Renal cortical epithelial cell (primary cell): ENCODE measurements around the gene CTDSP1. TPM values are rescaled to one million over a fixed set of nuclear protein-coding genes. Genes with fewer than 3 reads are reported as not detected.

ENCODE experiments used
- DNase-seq: peaks from one replicate; pipeline ENCODE4 v3.0.0-alpha.2; 2011; ENCODE audit warnings: low read depth
- total RNA-seq: library from RNA; depleted of rRNA; stranded (reverse); fragments of >200 nt; gene quantifications from 2 replicates; pipeline ENCODE4 v1.2.3, GENCODE V29; 2014

CTDSP1 gene
- total RNA-seq, 1 donor from 2014 or later: 65.2 TPM

DNA sequence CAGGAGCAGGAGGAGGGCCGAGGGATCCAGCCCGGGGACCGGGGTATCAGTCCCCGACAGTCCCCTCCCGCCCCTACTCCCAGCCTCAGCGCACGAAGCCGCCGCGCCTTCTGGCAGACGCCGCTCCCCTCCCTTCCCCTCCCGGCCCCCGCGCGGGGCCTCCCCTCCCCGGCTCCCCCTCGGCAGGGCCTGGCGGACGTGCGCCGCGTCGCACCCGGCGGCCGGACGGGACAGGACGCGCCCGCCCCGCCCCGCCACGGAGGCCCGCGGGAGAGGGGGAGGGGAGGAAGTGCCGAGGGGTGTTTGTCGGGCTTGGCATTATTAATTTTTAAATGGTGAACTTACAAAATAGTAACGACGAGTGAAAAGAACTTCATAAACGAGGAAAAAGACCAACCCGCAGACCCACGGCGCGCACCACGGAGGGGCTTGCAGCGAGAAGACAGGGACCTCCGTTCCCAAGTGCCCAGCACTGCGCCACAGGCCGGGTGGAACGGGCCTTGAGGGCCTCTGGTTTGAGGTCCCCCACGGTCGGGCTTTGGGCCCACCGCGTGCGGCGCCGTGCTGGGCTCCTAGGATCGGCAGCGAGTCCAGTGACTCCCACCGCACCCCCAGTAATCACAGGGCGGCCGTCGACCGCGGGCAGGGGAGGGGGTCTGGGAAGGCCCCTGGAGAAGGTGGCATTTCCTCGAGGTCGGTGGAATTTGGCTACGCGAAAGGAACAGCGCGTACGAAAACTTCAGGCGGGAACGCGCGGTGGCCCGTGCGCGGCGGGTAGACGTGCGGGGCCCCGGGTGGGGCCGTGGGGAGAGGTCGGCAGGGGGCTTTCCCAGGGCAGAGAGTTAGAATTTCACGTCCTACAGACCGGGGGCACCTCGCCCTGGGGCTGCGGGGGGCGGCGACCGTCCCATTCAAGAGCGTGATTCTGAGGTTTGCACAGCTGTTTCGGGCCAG is 954 bp upstream of the CTDSP1 start:
- no peak for DNase-seq

DNA sequence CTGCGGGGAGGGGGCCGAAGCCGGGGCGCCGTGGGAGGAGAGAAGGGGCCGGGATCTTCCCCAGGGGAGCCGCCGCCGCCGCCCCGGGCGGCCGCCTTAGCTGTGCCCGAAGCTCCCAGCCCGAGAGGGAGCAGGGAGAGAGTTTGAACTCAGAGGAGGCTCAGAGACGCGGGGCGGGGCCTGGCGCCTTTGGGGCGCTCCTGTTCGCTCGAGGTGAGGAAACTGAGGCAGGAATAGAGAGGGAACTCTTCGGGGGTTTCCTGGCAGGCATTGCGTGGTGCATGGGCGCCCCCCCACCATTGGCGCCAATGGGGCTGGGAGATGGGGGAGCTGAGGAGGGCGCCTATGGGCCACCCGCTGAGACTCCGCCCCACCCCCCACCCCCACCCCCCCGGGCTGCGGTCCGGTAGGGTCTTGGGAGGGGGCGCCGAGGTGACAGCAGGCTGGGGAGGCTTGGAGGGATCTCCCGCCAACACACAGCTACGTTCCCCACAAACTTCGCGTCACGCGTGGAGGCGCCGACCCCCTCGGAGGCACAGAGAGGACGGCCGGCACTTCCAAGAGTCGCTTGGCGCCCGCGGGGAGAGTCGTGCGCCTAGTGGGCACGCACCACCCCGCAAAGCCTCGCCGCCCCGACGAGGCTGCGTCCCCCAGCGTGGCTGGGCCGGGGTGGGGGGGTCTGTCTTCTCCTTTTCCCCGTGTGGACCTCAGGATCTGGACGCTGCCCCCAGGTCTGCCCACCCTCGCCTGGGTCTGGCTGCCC is 680 bp downstream of the CTDSP1 start:
- no peak for DNase-seq

GRCh38 chr2:218400930-218401881 is 1.5 kb downstream of the CTDSP1 start:
- DNase-seq: no peak

- DNase-seq: no peak
These were observed 2.2 kb downstream of the CTDSP1 start for GRCh38 chr2:218401890-218402289.

DNA sequence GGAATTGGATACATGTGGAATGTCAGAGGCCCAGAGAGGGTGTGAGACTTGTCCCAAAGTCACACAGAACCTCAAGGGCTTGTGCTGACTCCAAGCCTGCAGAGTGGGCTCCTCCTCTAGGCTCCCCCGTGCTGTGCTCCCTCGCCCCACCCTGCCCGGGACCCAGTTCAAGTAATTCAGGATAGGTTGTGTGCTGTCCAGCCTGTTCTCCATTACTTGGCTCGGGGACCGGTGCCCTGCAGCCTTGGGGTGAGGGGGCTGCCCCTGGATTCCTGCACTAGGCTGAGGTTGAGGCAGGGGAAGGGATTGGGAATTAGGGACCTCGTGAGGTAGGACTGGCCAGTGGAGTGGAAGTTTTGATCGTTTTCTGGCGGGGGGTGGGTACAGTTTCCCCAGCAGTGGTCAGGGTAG is 2.8 kb downstream of the CTDSP1 start:
- no peak for DNase-seq

- no peak for DNase-seq
These were observed 3.3 kb downstream of the CTDSP1 start for GRCh38 chr2:218402911-218403411.

DNA sequence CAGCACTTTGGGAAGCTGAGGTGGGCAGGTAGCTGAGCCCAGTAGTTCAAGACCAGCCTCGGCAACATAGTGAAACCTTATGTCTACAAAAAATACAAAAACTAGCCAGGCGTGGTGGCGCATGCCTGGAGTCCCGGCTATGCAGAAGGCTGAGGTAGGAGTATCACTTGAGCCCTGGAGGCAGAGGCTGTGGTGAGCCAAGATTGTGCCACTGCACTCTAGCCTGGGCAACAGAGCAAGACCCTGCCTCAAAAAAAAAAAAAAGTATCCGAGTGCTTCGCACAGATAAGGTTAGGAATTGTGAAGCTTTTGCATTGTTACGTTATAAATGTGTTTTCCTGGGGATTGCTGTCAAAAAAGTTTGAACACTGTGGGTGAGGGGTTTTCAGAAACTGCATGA is 4.1 kb downstream of the CTDSP1 start:
- no peak for DNase-seq

DNA sequence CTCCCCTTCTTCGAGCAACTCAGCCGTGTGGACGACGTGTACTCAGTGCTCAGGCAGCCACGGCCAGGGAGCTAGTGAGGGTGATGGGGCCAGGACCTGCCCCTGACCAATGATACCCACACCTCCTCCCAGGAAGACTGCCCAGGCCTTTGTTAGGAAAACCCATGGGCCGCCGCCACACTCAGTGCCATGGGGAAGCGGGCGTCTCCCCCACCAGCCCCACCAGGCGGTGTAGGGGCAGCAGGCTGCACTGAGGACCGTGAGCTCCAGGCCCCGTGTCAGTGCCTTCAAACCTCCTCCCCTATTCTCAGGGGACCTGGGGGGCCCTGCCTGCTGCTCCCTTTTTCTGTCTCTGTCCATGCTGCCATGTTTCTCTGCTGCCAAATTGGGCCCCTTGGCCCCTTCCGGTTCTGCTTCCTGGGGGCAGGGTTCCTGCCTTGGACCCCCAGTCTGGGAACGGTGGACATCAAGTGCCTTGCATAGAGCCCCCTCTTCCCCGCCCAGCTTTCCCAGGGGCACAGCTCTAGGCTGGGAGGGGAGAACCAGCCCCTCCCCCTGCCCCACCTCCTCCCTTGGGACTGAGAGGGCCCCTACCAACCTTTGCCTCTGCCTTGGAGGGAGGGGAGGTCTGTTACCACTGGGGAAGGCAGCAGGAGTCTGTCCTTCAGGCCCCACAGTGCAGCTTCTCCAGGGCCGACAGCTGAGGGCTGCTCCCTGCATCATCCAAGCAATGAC is 4.8 kb downstream of the CTDSP1 start:
- no peak for DNase-seq

- no peak for DNase-seq
These were observed 5.5 kb downstream of the CTDSP1 start for GRCh38 chr2:218405086-218405745.

DNA sequence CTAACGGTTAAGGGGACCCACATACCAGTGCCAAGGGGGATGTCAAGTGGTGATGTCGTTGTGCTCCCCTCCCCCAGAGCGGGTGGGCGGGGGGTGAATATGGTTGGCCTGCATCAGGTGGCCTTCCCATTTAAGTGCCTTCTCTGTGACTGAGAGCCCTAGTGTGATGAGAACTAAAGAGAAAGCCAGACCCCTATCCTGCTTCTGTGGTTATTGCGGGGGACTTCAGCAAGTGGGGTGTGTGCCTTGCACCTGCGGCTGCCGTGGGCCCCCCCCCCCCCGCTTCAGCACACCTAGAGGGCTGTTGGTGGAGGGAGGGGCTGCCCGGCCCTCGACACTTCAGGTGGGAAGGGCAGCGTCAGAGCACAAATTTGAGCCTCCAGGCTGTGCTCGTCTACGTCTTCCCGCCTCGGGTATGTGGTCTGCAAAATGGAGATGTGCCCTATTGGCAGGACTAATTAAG is 6.1 kb downstream of the CTDSP1 start:
- no peak for DNase-seq

- DNase-seq: peak; percentile 79
These were observed 6.7 kb downstream of the CTDSP1 start for GRCh38 chr2:218406209-218406948.

DNA sequence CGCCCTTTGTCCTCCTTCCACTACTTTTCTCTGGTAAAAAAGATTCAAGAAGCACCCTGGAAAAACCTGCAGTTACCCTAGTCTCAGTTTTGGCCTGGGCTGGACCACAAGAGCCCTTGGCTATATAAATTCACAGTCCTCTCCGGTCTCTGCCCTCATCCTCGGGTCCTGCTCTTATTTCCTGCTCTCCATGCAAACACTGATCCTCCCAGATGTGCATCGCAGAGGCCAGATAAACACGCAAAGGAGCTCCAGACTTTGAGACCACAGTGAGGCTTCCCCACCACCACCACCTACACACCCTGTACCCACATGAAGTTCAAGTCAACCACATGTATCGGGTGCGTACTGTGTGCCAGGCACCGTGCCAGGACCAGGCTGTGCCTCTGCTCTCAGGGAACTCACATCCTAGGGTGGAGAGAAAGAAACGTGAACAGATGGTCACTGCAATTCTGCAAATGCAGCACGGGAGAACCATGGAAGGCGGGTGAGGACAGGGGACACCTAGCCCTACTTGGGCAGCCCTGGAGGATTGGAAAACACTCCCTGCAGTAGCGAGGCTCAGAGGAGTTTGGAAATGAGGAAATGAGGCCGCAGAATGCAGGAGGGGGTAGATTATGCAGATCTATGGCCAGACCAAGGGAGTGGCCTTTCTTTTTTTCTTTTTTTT is 7.4 kb downstream of the CTDSP1 start:
- DNase-seq: peak; percentile 28

DNA sequence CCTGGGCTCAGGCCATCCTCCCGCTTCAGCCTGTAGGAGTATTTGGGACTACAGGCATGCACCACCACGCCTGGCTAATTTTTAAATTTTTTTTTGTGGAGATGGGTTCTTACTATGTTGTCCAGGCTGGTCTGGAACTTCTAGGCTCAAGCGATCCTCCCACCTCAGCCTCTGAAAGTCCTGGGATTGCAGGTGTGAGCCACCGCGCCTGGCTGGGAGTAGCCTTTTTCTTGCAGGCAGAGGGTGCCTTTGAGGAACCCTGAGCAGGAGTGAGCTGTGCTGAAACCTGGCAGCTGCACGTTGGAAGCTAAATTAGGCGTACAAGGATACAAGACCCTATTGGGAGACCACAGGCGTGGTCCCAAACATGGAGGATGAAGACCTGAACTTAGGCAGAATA is 8.0 kb downstream of the CTDSP1 start:
- DNase-seq: no peak

DNA sequence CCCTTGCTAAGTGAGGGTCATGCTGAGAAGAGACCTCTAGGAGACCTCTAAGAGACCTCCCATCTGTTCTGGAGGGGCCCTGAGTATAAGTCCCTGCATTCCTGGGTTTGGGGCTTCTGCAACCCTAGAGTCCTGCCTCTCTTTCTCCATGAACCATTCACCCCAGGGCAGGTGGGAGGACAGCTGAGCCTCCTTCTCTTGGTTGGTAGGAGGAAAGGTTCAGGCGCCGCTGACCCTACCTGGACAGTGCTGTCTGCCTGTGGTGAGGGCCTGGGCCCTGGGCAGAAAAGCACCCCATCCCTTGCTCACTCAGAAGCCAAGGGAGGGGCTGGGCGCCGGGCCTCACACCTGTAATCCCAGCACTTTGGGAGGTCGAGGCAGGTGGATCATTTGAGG is 18.7 kb downstream of the CTDSP1 start:
- DNase-seq: no peak

- no peak for DNase-seq
These were observed 19.2 kb downstream of the CTDSP1 start, which contains the start of gene VIL1 for GRCh38 chr2:218418717-218419458. VIL1 (plus strand) TSS chr2:218419123; CDS start chr2:218423779, 4,656 bp downstream.

DNA sequence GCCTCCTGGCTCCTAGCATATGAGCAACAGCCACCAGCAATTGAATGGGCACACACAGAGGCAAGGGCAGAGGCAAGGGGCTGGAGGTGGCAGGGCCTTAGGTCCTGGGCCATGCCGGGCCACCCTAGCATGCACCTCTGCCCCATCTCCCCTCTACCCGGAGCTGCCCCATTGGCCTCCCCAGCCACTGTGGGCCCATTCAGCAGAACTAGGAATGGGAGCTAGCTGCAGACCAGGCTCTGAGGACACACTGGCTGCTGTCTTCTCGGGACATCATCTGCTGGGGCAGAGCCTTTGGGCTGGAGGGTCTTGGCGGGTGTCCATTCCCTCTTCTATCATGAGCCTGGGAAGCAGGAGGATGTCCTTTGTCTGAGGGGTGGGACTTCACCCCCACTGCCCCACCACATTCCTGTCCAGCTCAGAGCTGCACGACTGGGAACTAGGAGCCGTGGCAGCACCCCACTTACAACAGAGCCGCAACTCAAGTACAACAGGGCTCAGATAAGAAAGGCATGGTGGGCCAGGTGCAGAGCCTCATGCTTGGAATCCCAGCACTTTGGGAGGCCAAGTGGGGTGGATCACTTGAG is 20.1 kb downstream of the CTDSP1 start:
- no peak for DNase-seq

GRCh38 chr2:218421027-218421426 is 21.4 kb downstream of the CTDSP1 start:
- DNase-seq: no peak
